ENCODE results near the gene SLC66A3.

The SLC66A3 gene

GRCh38 chr2:11220445-11220844 is 65.2 kb downstream of the SLC66A3 start:
- DNase-seq, result no peak

GRCh38 chr2:11222845-11223244 is 67.6 kb downstream of the SLC66A3 start:
- DNase-seq, result no peak

- no peak for DNase-seq
Measured at GRCh38 chr2:11224887-11225286, 69.6 kb downstream of the SLC66A3 start.

DNA sequence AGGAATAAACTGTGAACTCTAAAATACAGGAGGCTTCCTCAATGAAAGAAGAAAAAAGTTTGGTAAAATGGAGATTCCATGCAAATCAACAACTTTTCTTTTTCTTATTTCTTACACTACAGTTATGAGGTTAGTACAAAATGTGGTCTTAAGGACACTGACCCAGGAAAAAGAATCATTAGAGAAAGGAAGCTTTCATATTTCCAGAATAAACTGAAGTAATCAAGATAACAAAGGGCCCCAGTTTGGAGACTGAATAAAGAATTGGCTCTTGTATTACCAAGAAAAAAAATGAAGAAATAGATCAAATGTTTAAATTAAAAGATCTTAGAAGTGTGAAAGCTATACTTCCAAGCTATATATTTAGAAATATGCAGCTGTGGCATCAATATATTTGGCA is 72.3 kb downstream of the SLC66A3 start:
- no peak for DNase-seq

Data from islet precursor cell (in vitro differentiated cells).